Measurements from ENCODE around the gene ETV5. TPM values are rescaled to one million over a fixed set of nuclear protein-coding genes. Genes with fewer than 3 reads are reported as not detected.

ETV5 gene
- total RNA-seq, 1 donor from 2014 or later, result 40.6 TPM

GRCh38 chr3:186119499-186119898, 10.6 kb upstream of the ETV5 start:
- Mint-ChIP-seq H3K27ac (ENCODE audit: unreplicated experiment) (no peak overlapping the region), H3K36me3 (ENCODE audit: low read depth, unreplicated experiment) (no peaks in the 10 kb centered on the region), H3K9me3 (ENCODE audit: unreplicated experiment) (no peaks in the 10 kb centered on the region), H3K4me3 (ENCODE audit: unreplicated experiment) (no peak overlapping the region), H3K27me3 (ENCODE audit: unreplicated experiment) (peaks cover 4% of the 10 kb centered on the region), H3K4me1 (ENCODE audit: unreplicated experiment) (peaks cover 7% of the 10 kb centered on the region)
- TF ChIP-seq CTCF (IDR thresholded peaks at IDR 0.05; ENCODE audit: unreplicated experiment), result no peak
- DNase-seq (ENCODE audit: low spot score), result no peak

GRCh38 chr3:186118692-186119091, 9.8 kb upstream of the ETV5 start:
- H3K36me3 Mint-ChIP-seq (ENCODE audit: low read depth, unreplicated experiment), result no peaks in the 10 kb centered on the region
- H3K9me3 Mint-ChIP-seq (ENCODE audit: unreplicated experiment), result no peaks in the 10 kb centered on the region
- no peak for DNase-seq (ENCODE audit: low spot score)
- TF ChIP-seq CTCF (IDR thresholded peaks at IDR 0.05; ENCODE audit: unreplicated experiment), result no peak
- no peak overlapping the region for H3K27ac Mint-ChIP-seq (ENCODE audit: unreplicated experiment)
- peaks cover 4% of the 10 kb centered on the region for H3K27me3 Mint-ChIP-seq (ENCODE audit: unreplicated experiment)
- no peak overlapping the region for H3K4me3 Mint-ChIP-seq (ENCODE audit: unreplicated experiment)
- H3K4me1 Mint-ChIP-seq (ENCODE audit: unreplicated experiment), result peaks cover 7% of the 10 kb centered on the region

- H3K9me3 Mint-ChIP-seq (ENCODE audit: unreplicated experiment), result no peaks in the 10 kb centered on the region
- H3K4me3 Mint-ChIP-seq (ENCODE audit: unreplicated experiment), result no peak overlapping the region
- peaks cover 6% of the 10 kb centered on the region for H3K27me3 Mint-ChIP-seq (ENCODE audit: unreplicated experiment)
- no peak for DNase-seq (ENCODE audit: low spot score)
- no peaks in the 10 kb centered on the region for H3K36me3 Mint-ChIP-seq (ENCODE audit: low read depth, unreplicated experiment)
- TF ChIP-seq CTCF (IDR thresholded peaks at IDR 0.05; ENCODE audit: unreplicated experiment), result no peak
- no peak overlapping the region for H3K27ac Mint-ChIP-seq (ENCODE audit: unreplicated experiment)
- peaks cover 4% of the 10 kb centered on the region for H3K4me1 Mint-ChIP-seq (ENCODE audit: unreplicated experiment)
Observed at GRCh38 chr3:186117521-186118134, 8.7 kb upstream of the ETV5 start.

- Mint-ChIP-seq H3K36me3 (ENCODE audit: low read depth, unreplicated experiment) (no peaks in the 10 kb centered on the region), H3K27me3 (ENCODE audit: unreplicated experiment) (peaks cover 16% of the 10 kb centered on the region), H3K4me3 (ENCODE audit: unreplicated experiment) (no peak overlapping the region), H3K4me1 (ENCODE audit: unreplicated experiment) (peaks cover 9% of the 10 kb centered on the region), H3K9me3 (ENCODE audit: unreplicated experiment) (no peaks in the 10 kb centered on the region), H3K27ac (ENCODE audit: unreplicated experiment) (no peak overlapping the region)
- no peak for DNase-seq (ENCODE audit: low spot score)
- TF ChIP-seq CTCF (IDR thresholded peaks at IDR 0.05; ENCODE audit: unreplicated experiment), result no peak
Observed at GRCh38 chr3:186115239-186115996, 6.5 kb upstream of the ETV5 start.
